Activated naive CD8-positive, alpha-beta T cell treated with anti-CD3 and anti-CD28 coated beads, Interleukin-2, amount 50 U/mL, for 24 hours (primary cell): ENCODE results near the gene RBM12.

Source experiments
- ATAC-seq: fragments of 150-1000 bp; cut with Tn5 transposase; one replicate; pipeline ENCODE4 v1.10.0; 2021
- DNase-seq: peaks from one replicate; pipeline ENCODE4 v3.0.0; 2021
- H3K27ac Mint-ChIP-seq: one replicate; pipeline ENCODE4 v1.8.0; 2021; ENCODE audit warnings: mild to moderate bottlenecking, mixed read lengths
- H3K27me3 Mint-ChIP-seq: one replicate; pipeline ENCODE4 v1.8.0; 2021; ENCODE audit warnings: mixed read lengths
- H3K36me3 Mint-ChIP-seq: one replicate; pipeline ENCODE4 v1.8.0; 2021; ENCODE audit warnings: low read depth, mixed read lengths
- H3K4me1 Mint-ChIP-seq: one replicate; pipeline ENCODE4 v1.8.0; 2021; ENCODE audit warnings: mixed read lengths
- H3K4me3 Mint-ChIP-seq: one replicate; pipeline ENCODE4 v1.8.0; 2021; ENCODE audit warnings: mild to moderate bottlenecking, moderate library complexity, mixed read lengths
- H3K9me3 Mint-ChIP-seq: one replicate; pipeline ENCODE4 v1.8.0; 2021; ENCODE audit warnings: mixed read lengths

Gene RBM12

DNA sequence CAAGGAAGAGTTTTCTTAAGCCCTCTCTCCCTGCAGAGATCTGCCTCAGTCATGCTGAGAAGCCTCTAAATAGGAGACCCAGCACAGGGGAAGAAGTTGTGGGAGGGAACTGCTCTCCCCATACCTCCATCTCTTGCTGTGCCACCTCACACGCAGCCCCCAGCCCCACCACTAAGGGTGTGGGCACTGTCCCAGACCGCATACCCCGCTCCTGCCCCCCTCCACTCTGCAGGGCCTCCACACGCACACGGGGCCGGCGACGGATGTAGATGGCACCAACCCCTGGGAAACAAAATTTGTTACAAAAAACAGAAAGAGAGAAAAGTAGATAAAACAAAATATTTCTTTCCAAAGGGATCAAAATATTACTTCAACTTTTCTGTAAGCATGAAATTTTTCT is 10.2 kb upstream of the RBM12 start:
- ATAC-seq (no peak), DNase-seq (no peak)
- no peak overlapping the region for H3K4me3 Mint-ChIP-seq
- peaks cover 27% of the 10 kb centered on the region for H3K36me3 Mint-ChIP-seq
- no peak overlapping the region for H3K27ac Mint-ChIP-seq
- no peaks in the 10 kb centered on the region for H3K27me3 Mint-ChIP-seq
- no peaks in the 10 kb centered on the region for H3K4me1 Mint-ChIP-seq
- H3K9me3 Mint-ChIP-seq: no peaks in the 10 kb centered on the region

DNA sequence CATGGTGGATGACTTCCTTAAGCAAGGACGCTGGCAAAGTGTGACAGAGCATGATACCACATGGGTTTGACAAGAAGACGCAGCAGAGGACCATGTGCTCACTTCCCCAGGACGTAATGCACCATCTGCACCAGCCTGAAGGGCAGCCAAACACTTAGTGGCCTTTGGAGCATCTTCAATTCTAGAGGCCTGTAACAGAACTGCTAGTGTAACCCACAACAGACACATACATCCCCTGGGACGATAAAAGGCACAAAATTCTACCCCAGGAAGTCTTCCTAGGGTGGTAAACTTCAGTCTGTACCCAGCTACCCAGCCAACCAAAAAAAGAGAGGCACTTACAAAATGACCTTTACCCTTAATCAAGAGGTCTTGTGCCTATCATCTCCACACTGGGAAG is 9.2 kb upstream of the RBM12 start:
- Mint-ChIP-seq H3K27me3 (no peaks in the 10 kb centered on the region), H3K4me3 (no peak overlapping the region), H3K9me3 (no peaks in the 10 kb centered on the region), H3K27ac (no peak overlapping the region), H3K36me3 (peaks cover 32% of the 10 kb centered on the region), H3K4me1 (no peaks in the 10 kb centered on the region)
- DNase-seq: no peak
- no peak for ATAC-seq

DNA sequence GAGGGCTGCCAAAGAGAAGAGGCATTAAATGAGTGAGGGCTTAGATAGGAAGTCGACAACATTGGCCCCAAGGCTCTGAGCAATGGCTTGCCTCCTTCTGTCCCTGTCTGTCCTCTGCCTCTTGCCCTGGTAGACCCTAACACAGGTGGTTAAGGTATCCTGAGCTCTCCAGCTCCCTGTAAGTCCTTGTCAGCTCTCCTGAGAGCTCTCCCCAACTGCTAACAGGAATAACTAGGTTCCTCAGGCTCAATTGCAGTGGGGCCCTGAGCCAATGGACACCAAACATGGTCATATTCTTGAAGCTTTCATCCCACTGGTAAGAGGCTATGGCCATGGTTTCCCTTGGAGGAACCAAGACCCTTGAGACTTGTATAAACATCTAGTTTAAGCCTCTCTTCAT is 5.0 kb upstream of the RBM12 start:
- no peaks in the 10 kb centered on the region for H3K27me3 Mint-ChIP-seq
- H3K4me1 Mint-ChIP-seq: peaks cover 4% of the 10 kb centered on the region
- ATAC-seq: no peak
- H3K9me3 Mint-ChIP-seq: no peaks in the 10 kb centered on the region
- no peak for DNase-seq
- no peak overlapping the region for H3K4me3 Mint-ChIP-seq
- H3K36me3 Mint-ChIP-seq: peaks cover 37% of the 10 kb centered on the region
- H3K27ac Mint-ChIP-seq: no peak overlapping the region

DNA sequence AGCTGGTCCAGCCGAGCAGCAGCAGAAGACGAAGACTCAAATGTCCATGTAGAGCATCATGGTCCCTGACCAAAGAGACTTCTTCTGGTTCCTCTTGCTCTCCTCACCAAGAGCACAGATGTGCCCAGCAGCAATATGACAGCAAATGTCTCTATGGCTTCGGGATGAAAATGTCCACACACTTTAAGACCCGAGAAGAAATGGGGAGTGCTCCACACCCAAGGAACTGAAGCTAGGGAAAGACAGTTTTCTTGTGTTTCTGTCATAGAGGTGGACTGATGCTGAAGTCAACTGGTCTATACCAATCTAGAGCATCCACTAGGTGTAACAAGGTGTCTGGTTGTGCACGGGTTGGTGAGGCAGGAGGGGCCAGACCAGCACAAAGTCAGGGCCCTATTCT is 4.5 kb upstream of the RBM12 start:
- Mint-ChIP-seq H3K9me3 (no peaks in the 10 kb centered on the region), H3K4me3 (no peak overlapping the region)
- ATAC-seq: no peak

DNA sequence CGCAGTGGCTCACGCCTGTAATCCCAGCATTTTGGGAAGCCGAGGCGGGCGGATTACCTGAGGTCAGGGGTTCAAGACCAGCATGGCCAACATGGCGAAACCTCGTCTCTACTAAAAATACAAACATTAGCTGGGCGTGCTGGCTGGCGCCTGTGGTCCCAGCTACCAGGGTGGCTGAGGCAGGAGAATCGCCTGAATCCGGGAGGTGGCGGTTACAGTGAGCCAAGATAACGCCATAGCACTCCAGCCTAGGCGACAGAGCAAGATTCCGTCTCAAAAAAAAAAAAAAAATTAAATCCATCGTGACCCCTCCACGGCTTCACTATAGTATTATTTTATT is 1.2 kb upstream of the RBM12 start:
- Mint-ChIP-seq H3K4me1 (peaks cover 25% of the 10 kb centered on the region), H3K27me3 (no peaks in the 10 kb centered on the region), H3K9me3 (no peaks in the 10 kb centered on the region), H3K27ac (peak overlapping the region; percentile 25), H3K4me3 (no peak overlapping the region), H3K36me3 (peaks cover 43% of the 10 kb centered on the region)
- ATAC-seq (no peak), DNase-seq (no peak)

More for the DNA sequence above, 4.5 kb upstream of the RBM12 start:
- DNase-seq: no peak
- Mint-ChIP-seq H3K27me3 (no peaks in the 10 kb centered on the region), H3K36me3 (peaks cover 36% of the 10 kb centered on the region), H3K27ac (no peak overlapping the region), H3K4me1 (peaks cover 4% of the 10 kb centered on the region)

DNA sequence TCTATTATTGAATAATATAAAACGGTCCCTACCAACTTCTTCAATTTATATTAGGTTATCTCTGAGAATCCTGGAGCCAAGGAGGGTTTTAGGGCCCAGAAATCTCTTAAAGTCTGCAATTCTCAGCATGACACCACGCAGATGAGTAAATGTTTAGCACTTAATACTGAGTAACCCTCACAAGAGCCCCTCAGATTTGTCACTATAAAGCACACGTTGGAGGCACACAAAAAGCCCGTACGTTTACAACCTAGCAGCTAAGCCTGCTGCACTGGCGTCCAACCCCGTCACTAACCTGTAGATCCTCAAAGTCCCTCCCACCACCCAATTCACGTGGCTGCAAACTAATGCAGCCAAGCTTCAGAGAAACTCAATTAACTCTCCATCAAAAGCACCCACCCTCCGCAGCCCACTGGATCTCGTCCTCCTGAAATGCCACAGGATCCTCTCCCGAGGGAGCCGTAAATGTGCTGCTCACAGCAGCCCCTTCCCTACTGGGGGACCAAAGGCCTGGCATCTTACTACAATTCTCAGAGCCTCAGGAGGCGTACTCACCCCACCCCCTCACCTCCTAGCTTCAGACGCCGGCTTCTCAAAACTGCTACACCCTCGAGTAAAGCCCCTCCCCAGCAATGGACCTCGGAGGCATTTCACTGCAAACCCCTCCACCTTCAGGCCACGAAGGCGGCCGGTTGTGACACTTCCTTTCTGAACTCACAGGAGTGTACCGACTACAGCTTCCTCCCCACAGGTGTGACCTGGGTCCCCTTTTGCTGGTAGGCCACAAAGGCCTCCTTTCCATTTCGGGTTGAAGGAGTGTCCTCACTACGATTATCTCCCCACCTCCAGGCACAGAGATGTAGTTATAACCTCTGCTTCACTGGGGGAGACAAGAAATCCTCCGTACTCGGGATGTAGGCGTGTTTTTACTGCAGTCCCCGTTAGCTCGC is 909 bp downstream of the RBM12 start:
- peaks cover 42% of the 10 kb centered on the region for H3K36me3 Mint-ChIP-seq
- H3K4me1 Mint-ChIP-seq: peaks cover 46% of the 10 kb centered on the region
- DNase-seq (peak; percentile 62), ATAC-seq (peak; percentile 23)
- H3K9me3 Mint-ChIP-seq: no peaks in the 10 kb centered on the region
- peak overlapping the region; percentile 98 for H3K27ac Mint-ChIP-seq
- no peaks in the 10 kb centered on the region for H3K27me3 Mint-ChIP-seq
- H3K4me3 Mint-ChIP-seq: peak overlapping the region; percentile 80

DNA sequence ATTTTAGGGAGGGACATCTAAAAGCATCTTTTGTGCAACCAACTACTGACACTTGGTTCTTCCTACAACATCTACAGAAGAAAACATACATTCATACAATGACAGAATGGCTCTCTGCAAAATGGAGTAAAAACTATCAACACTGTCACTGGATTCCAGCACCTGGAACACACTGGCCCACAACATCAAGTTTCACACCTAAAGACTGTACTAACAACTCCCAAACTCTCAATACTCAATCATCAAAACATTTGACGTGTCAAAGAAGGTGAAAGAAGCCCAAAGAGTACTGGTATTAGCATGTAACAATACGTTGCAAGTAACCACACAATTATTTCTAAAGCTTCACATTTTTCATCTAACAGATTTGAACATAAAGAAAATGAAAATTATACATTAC is 2.1 kb downstream of the RBM12 start:
- Mint-ChIP-seq H3K4me1 (peaks cover 57% of the 10 kb centered on the region), H3K27me3 (no peaks in the 10 kb centered on the region), H3K4me3 (peak overlapping the region; percentile 80), H3K9me3 (no peaks in the 10 kb centered on the region), H3K36me3 (peaks cover 40% of the 10 kb centered on the region), H3K27ac (peak overlapping the region; percentile 98)
- ATAC-seq (no peak), DNase-seq (no peak)

DNA sequence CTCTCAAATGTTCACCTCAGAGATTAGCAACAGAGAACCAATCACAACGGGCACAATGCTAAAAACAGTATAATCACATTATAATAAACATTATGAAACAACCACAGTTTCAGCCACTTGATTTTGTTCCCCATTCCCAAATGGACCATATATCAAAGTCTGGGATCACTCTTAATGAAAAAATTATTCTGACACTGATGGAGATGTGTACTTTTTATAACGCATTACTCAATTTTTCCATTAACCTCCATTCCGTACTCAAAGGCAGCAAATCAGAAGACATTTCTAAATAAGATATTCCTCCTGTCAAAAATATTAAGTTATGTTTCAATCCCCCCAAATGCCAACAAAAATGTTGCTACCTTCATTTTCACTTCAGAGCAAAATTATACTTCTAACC is 2.8 kb downstream of the RBM12 start:
- no peak for ATAC-seq
- peaks cover 63% of the 10 kb centered on the region for H3K4me1 Mint-ChIP-seq
- no peak for DNase-seq
- H3K9me3 Mint-ChIP-seq: no peaks in the 10 kb centered on the region
- H3K4me3 Mint-ChIP-seq: peak overlapping the region; percentile 80
- H3K27me3 Mint-ChIP-seq: no peaks in the 10 kb centered on the region
- peaks cover 46% of the 10 kb centered on the region for H3K36me3 Mint-ChIP-seq
- H3K27ac Mint-ChIP-seq: peak overlapping the region; percentile 98

DNA sequence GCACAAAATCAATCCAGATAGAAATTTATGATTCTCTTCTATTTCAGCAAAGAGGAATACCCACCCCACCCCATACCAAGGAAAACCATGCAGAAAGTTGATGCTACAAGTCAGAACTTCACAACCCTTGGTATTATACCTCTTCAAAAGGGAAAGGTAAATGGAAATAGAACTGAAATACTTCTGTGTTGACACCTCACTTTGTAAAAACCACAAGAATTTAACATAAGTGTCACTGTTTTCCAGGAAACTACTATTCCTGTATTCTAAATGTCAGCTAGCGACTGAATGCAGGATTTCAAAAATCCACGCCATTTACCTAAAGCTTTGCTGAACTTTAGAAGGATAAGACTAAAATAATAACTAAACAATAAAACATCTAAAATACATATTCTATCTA is 3.6 kb downstream of the RBM12 start:
- Mint-ChIP-seq H3K9me3 (no peaks in the 10 kb centered on the region), H3K36me3 (peaks cover 50% of the 10 kb centered on the region), H3K27me3 (no peaks in the 10 kb centered on the region), H3K4me1 (peaks cover 71% of the 10 kb centered on the region), H3K27ac (peak overlapping the region; percentile 98), H3K4me3 (peak overlapping the region; percentile 80)
- ATAC-seq (peak; percentile 27), DNase-seq (no peak)

DNA sequence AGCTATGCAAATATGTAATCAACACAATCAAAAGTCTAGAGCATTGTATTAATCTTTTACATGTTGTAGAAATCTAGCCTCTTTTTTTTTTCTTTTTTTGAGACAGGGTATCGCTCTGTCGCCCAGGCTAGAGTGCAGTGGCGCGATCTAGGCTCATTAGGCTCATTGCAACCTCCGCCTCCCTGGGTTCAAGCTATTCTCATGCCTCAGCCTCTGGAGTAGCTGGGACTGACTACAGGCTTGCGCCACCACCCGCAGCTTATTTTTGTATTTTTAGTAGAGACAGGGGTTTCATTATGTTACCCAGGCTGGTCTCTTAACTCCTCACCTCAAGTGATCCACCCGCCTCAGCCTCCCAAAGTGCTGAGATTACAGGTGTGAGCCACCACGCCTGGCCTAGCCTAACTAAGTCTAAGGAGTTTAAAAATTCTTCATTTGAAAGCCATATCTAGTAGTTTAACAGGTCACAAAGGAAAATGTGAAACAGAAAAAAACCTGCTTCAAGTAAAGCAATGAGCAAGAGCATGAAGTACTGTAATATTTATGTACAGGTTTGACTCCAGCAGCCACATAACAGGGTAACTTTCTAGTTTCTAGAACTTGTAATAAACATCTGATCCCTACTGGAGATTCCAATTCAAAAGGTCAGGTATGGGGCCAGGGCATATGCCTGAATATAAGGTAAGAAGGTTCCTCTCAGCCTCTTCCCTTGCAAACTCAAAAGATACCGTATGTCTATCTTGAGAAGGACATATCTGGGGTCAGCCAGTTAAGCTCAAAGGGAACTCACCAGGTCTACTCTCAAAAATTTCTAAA is 4.4 kb downstream of the RBM12 start:
- Mint-ChIP-seq H3K27ac (peak overlapping the region; percentile 98), H3K4me3 (peak overlapping the region; percentile 80), H3K4me1 (peaks cover 74% of the 10 kb centered on the region), H3K9me3 (no peaks in the 10 kb centered on the region), H3K27me3 (no peaks in the 10 kb centered on the region), H3K36me3 (peaks cover 50% of the 10 kb centered on the region)
- ATAC-seq (peak; percentile 62), DNase-seq (peak; percentile 33)

DNA sequence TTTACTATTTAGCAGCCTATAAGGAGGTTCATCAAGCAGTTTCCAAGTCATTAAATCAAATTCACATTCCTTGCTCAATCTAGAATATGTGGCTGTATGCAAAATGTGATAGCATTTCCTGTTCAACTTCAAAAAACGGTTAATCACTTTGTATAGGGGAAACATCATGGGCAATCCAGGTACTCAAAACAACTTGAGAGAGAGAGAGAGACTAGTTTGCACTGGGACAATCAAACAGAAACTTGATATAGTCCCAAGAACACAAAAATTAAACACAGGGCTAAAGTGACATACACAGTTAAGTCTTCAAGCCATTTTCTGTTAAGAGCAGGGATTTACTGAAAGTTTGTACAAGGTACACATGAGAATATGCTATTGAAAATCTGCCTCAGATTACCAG is 7.4 kb downstream of the RBM12 start:
- Mint-ChIP-seq H3K4me3 (no peak overlapping the region), H3K9me3 (no peaks in the 10 kb centered on the region), H3K27ac (peak overlapping the region; percentile 40), H3K36me3 (peaks cover 40% of the 10 kb centered on the region), H3K27me3 (no peaks in the 10 kb centered on the region), H3K4me1 (peaks cover 63% of the 10 kb centered on the region)
- DNase-seq (no peak), ATAC-seq (no peak)

DNA sequence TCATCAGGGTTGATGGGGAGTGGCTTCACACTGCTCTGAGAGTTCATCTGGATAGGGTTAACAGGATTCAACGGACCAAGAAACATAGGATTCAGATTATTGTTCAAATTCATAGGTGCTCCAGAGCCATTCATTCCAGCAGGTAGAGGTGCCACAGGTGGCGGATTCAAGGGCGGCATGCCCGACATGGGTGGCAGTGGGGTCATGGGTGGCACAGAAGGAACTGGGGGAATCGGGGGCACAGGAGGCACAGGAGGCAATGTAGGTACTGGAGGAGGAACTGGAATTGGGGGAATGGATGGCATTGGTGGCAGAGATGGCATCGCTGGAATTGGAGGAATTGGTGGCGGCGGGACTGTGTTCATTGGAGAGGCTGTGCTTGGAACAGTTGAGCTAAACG is 10.3 kb downstream of the RBM12 start:
- peaks cover 63% of the 10 kb centered on the region for H3K4me1 Mint-ChIP-seq
- H3K9me3 Mint-ChIP-seq: no peaks in the 10 kb centered on the region
- H3K4me3 Mint-ChIP-seq: no peak overlapping the region
- H3K27me3 Mint-ChIP-seq: no peaks in the 10 kb centered on the region
- H3K36me3 Mint-ChIP-seq: peaks cover 43% of the 10 kb centered on the region
- ATAC-seq: no peak
- no peak for DNase-seq
- H3K27ac Mint-ChIP-seq: no peak overlapping the region

DNA sequence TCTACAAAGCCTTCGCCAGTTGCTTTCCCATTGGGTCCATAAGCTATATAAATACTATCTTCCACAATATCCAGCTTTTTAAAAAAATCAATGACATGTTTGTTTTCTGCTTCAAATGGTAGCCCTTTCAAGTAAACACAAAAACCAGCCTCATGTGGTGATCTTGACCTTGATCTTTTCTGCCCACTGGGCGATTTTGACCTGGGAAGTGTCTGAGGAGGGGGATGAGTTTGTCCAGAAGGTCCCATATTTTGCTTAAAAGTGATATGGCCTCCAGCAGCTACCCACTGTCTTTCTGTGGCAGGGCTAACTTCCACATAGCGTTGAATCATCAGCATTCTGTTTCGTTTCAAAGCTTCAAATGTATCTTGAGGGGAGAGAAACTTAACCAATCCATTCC is 10.8 kb downstream of the RBM12 start:
- Mint-ChIP-seq H3K27me3 (no peaks in the 10 kb centered on the region), H3K4me3 (no peak overlapping the region), H3K9me3 (no peaks in the 10 kb centered on the region), H3K27ac (no peak overlapping the region), H3K36me3 (peaks cover 43% of the 10 kb centered on the region), H3K4me1 (peaks cover 63% of the 10 kb centered on the region)
- no peak for ATAC-seq
- no peak for DNase-seq

DNA sequence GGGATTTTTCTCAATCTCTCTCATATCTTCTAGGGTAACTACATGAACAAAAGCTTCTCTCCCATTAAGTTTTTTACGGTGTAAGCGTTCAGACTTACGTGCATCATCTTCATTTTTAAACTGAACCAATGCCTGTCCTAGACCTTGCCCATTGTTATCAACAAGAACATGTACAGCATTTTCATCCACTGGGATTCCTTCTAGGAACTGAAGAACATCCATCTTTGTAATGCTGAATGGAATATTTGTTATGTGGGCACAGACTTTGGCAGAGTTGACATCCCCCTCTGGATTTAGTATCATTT is 11.3 kb downstream of the RBM12 start:
- ATAC-seq: no peak
- Mint-ChIP-seq H3K27ac (no peak overlapping the region), H3K9me3 (no peaks in the 10 kb centered on the region), H3K27me3 (no peaks in the 10 kb centered on the region), H3K4me1 (peaks cover 61% of the 10 kb centered on the region), H3K36me3 (peaks cover 45% of the 10 kb centered on the region), H3K4me3 (no peak overlapping the region)
- no peak for DNase-seq
